PFSK-1 (cell line): Measurements from ENCODE around the gene MYLIP.

Experiments used
- FOXP2 ChIP-seq: optimal IDR thresholded peaks from 2 replicates; pipeline ENCODE3; 2011; ENCODE audit warnings: borderline replicate concordance, control low read depth, inconsistent platforms; ENCODE audit not compliant: insufficient read depth; ENCODE audit errors: extremely low read length, extremely low read depth
- POLR2AphosphoS5 ChIP-seq: IDR thresholded peaks from 2 replicates; pipeline ENCODE4 v1.6.1; 2012; ENCODE audit warnings: low read depth, mild to moderate bottlenecking, control low read depth, low read length, moderate library complexity
- REST ChIP-seq, 2 experiments: IDR thresholded peaks; 2 replicates each; pipeline versions ENCODE4 v1.6.1 to v1.8.0; 2011 to 2012; ENCODE audit warnings: low read depth in 2 of 2, low read length in 2 of 2, control low read depth in 1 of 2, inconsistent platforms in 1 of 2, mild to moderate bottlenecking in 1 of 2, moderate library complexity in 1 of 2; ENCODE audit not compliant: insufficient read depth in 1 of 2
- SIN3A ChIP-seq: IDR thresholded peaks from 2 replicates; pipeline ENCODE4 v1.6.1; 2012; ENCODE audit warnings: mild to moderate bottlenecking, low read length, moderate library complexity, borderline replicate concordance; ENCODE audit not compliant: insufficient read depth
- TAF1 ChIP-seq: IDR thresholded peaks from 2 replicates; pipeline ENCODE4 v1.6.1; 2012; ENCODE audit warnings: low read length, control low read depth, borderline replicate concordance; ENCODE audit not compliant: insufficient read depth

The MYLIP gene

GRCh38 chr6:16177881-16178280 lies 49.0 kb downstream of the MYLIP start:
- TF ChIP-seq FOXP2 (no peak), SIN3A (no peak), TAF1 (no peak)

GRCh38 chr6:16178351-16178750 lies 49.5 kb downstream of the MYLIP start:
- TF ChIP-seq POLR2AphosphoS5 (no peak), SIN3A (no peak), FOXP2 (no peak), TAF1 (no peak), REST (IDR thresholded peaks at IDR 0.05; ENCODE audit: insufficient read depth in 1 of 2, low read depth in 2 of 2, low read length in 2 of 2) (no peak)

GRCh38 chr6:16179063-16179462 lies 50.2 kb downstream of the MYLIP start:
- TF ChIP-seq FOXP2 (no peak), SIN3A (no peak), TAF1 (no peak), POLR2AphosphoS5 (no peak), REST (IDR thresholded peaks at IDR 0.05; ENCODE audit: insufficient read depth in 1 of 2, low read depth in 2 of 2, low read length in 2 of 2) (no peak)

- TF ChIP-seq POLR2AphosphoS5 (no peak), FOXP2 (no peak), TAF1 (no peak), REST (IDR thresholded peaks at IDR 0.05; ENCODE audit: insufficient read depth in 1 of 2, low read depth in 2 of 2, low read length in 2 of 2) (no peak), SIN3A (no peak)
Measured at GRCh38 chr6:16179970-16180431, 51.1 kb downstream of the MYLIP start.

GRCh38 chr6:16180696-16181438 lies 52.0 kb downstream of the MYLIP start:
- TF ChIP-seq FOXP2 = no peak
- no peak for TF ChIP-seq SIN3A
- TF ChIP-seq REST (IDR thresholded peaks at IDR 0.05; ENCODE audit: insufficient read depth in 1 of 2, low read depth in 2 of 2, low read length in 2 of 2) = no peak
- no peak for TF ChIP-seq POLR2AphosphoS5
- no peak for TF ChIP-seq TAF1
